Prostate gland (tissue), 2 donors: ENCODE data around the gene RABL2B. TPM values are rescaled to one million over a fixed set of nuclear protein-coding genes. Genes with fewer than 3 reads are reported as not detected.
"Not testable (repeated sequence)": the region's sequence is repeated elsewhere in the genome, so short reads cannot be mapped to it uniquely, and the experiment has no call there.

Source experiments
- DNase-seq: peaks from one replicate; pipeline ENCODE4 v3.0.0-alpha.2; 2019; ENCODE audit warnings: low spot score
- H3K27ac ChIP-seq, 2 donors: fragments of 200-600 bp; sonication (generic); 2 replicates each; pipeline ENCODE4 v1.5.1; 2017 to 2019
- H3K27me3 ChIP-seq: fragments of 200-600 bp; sonication (generic); replicated peaks from 2 replicates; pipeline ENCODE4 v1.5.1; 2019; ENCODE audit not compliant: insufficient read depth
- H3K36me3 ChIP-seq, 2 donors: fragments of 200-600 bp; sonication (generic); 1 replicate in 1 of 2; 2 replicates in 1 of 2; pipeline versions ENCODE4 v1.5.1 to v1.8.1; 2017 to 2019
- H3K4me1 ChIP-seq: fragments of 200-600 bp; sonication (generic); replicated peaks from 2 replicates; pipeline ENCODE4 v1.5.1; 2019
- H3K4me3 ChIP-seq, 2 donors: fragments of 200-600 bp; sonication (generic); 2 replicates each; pipeline ENCODE4 v1.5.1; 2017 to 2019
- H3K9me3 ChIP-seq: fragments of 200-600 bp; sonication (generic); 2 replicates; pipeline ENCODE4 v1.5.1; 2017
- CTCF ChIP-seq, 4 experiments: fragments of 200-600 bp in 2 of 4; fragments of 450-650 bp in 2 of 4; sonication (generic) in 2 of 4; IDR thresholded peaks; 1 replicate in 3 of 4; 2 replicates in 1 of 4; pipeline ENCODE4 v1.5.1; 2016 to 2019; ENCODE audit warnings: antibody characterized with exemption in 4 of 4, mild to moderate bottlenecking in 2 of 4, moderate library complexity in 2 of 4
- WGBS: methylation state at CpG from one replicate; pipeline ENCODE4 v1.1.5; 2018; 5-methylcytosine and 5-hydroxymethylcytosine counted together
- intact Hi-C: fragments of 100-400 bp; cut with DNase I; formaldehyde crosslinking; loops from one replicate; pipeline ENCODE4 v1.14.2; 2022
- total RNA-seq, 2 donors: library from RNA; depleted of rRNA; stranded (reverse); fragments of >200 nt; gene quantifications; one replicate each; pipeline ENCODE4 v1.1.0, GENCODE V29; 2016

Gene RABL2B
- total RNA-seq, 2 donors from 2014 or later: 23.0 to 31.7 TPM

- 77% methylated on average over 10 of the region's 10 CpGs for WGBS
- H3K4me1 ChIP-seq, DNase-seq, H3K9me3 ChIP-seq, H3K4me3 ChIP-seq, H3K36me3 ChIP-seq, intact Hi-C loops, H3K27me3 ChIP-seq, H3K27ac ChIP-seq: not testable (repeated sequence)
Observed at GRCh38 chr22:50759597-50760341, 23.7 kb downstream of the RABL2B start.

DNA sequence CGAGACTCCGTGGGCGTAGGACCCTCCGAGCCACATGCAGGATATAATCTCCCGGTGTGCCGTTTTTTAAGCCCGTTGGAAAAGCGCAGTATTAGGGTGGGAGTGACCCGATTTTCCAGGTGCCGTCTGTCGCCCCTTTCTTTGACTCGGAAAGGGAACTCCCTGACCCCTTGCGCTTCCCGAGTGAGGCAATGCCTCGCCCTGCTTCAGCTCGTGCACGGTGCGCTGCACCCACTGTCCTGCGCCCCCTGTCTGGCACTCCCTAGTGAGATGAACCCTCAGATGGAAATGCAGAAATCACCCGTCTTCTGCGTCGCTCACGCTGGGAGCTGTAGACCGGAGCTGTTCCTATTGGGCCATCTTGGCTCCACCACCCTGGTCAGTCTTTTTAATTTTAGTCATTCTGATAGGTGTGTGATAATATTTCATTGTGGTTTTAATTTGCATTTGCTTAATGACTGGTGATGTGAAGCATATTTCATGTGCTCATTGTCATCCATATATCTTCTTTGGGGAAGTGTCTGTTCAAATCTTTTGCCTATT is 26.4 kb downstream of the RABL2B start:
- TF ChIP-seq CTCF (IDR thresholded peaks at IDR 0.05): peak in 1 of 4 experiments; percentile 42
- WGBS: 1% methylated on average over 24 of the region's 24 CpGs
- peak overlapping the region; percentile 34 to 37 for H3K4me3 ChIP-seq
- DNase-seq: peak; percentile 24
- H3K4me1 ChIP-seq, H3K27ac ChIP-seq, H3K9me3 ChIP-seq, H3K36me3 ChIP-seq, intact Hi-C loops, H3K27me3 ChIP-seq: not testable (repeated sequence)

DNA sequence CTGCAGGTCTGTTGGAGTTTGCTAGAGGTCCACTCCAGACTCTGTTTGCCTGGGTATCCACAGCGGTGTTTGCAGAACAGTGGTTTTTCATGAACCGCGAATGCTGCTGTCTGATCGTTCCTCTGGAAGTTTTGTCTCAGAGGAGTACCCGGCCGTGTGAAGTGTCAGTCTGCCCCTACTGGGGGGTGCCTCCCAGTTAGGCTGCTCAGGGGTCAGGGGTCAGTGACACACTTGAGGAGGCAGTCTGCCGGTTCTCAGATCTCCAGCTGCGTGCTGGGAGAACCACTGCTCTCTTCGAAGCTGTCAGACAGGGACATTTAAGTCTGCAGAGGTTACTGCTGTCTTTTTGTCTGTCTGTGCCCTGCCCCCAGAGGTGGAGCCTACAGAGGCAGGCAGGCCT is 27.0 kb downstream of the RABL2B start:
- H3K27ac ChIP-seq, H3K36me3 ChIP-seq, intact Hi-C loops, DNase-seq, H3K9me3 ChIP-seq, H3K4me1 ChIP-seq, H3K27me3 ChIP-seq: not testable (repeated sequence)
- H3K4me3 ChIP-seq: peak overlapping the region in 1 of 2 donors; percentile 37
- WGBS: 60% methylated on average over 1 of the region's 9 CpGs

DNA sequence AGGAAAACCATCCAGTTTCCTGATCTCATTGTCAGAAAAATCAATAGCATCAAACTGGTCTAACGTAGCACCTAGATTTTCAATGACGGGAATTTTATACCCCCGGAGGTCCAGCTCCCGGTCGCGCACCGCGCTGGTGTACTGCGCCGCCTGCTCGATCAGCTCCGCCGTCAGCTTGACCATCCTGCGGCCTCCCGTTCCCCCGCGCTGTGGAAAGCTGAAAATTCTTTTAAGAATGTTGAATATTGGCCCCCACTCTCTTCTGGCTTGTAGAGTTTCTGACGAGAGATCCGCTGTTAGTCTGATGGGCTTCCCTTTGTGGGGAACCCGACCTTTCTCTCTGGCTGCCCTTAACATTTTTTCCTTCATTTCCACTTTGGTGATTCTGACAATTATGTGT is 28.2 kb downstream of the RABL2B start:
- H3K9me3 ChIP-seq, H3K27ac ChIP-seq, H3K27me3 ChIP-seq, H3K4me1 ChIP-seq, H3K4me3 ChIP-seq, DNase-seq, intact Hi-C loops, H3K36me3 ChIP-seq: not testable (repeated sequence)
- WGBS: 82% methylated on average over 20 of the region's 20 CpGs

DNA sequence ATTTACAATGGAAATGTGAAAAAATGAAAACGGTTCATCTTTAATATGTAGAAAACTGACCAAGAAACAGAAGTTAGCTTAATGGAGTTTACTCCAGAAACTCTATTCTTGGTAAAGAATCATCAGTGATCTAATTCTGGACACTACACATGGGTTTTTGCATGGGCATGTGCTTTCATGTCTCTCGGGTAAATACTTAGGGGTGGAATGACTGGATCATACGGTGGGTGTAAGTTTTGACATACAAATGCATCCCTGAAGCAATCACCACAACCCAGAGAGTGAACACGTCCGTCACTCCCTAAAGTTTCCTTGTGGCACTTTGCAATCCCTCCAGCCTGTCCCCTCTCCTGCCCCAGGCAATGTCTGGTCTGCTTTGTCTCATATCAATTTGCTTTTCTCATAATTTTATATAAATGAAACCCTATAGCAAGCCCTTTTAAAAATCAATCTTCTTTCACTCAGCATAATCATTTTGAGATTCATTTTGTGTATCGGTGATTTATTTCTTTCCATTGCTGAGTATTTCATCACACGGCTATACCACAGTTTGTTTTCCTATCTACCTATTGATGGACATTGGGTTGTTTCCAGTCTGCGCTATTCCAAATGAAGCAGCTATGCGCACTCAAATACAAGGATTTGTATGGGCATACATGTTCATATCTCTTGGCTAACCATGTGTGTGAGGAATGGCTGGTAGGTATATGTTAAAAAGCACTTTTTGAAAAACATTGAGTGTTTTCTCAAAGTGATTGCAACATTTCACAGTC is 33.9 kb downstream of the RABL2B start:
- H3K9me3 ChIP-seq, H3K4me3 ChIP-seq, intact Hi-C loops, H3K27me3 ChIP-seq, DNase-seq, H3K4me1 ChIP-seq, H3K27ac ChIP-seq, H3K36me3 ChIP-seq: not testable (repeated sequence)
- 66% methylated on average over 9 of the region's 9 CpGs for WGBS

DNA sequence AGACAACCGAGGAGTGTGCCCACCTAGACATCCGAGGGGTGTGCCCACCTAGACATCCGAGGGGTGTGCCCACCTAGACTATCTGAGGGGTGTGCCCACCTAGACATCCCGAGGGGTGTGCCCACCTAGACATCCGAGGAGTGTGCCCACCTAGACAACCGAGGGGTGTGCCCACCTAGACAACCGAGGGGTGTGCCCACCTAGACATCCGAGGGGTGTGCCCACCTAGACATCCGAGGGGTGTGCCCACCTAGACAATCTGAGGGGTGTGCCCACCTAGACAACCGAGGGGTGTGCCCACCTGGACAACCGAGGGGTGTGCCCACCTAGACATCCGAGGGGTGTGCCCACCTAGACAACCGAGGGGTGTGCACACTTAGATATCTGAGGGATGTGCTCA is 34.8 kb downstream of the RABL2B start:
- H3K27me3 ChIP-seq, DNase-seq, H3K4me3 ChIP-seq, H3K36me3 ChIP-seq, H3K4me1 ChIP-seq, intact Hi-C loops, H3K9me3 ChIP-seq, H3K27ac ChIP-seq: not testable (repeated sequence)
- WGBS: 87% methylated on average over 10 of the region's 13 CpGs

DNA sequence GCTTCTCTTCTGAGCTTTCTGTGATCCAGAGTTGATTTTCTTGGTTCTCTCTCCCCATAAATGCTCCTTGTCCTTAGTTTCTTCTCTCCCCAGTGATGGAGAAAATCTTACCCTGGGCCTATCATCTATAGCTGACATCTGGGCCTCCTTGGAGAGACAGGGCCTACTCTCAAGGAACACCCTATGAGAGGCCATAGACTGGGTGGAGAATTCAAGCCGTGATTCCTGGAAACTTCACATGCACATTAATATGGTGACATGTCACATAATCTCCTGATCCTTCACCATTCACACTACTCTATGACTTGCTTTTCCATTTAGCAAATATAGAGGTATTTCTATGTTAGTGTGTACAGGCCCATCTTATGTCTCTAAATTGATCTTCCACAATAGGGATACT is 35.9 kb downstream of the RABL2B start:
- 74% methylated on average over 1 of the region's 1 CpG for WGBS
- H3K4me1 ChIP-seq, H3K27me3 ChIP-seq, H3K36me3 ChIP-seq, DNase-seq, intact Hi-C loops, H3K9me3 ChIP-seq, H3K27ac ChIP-seq, H3K4me3 ChIP-seq: not testable (repeated sequence)

DNA sequence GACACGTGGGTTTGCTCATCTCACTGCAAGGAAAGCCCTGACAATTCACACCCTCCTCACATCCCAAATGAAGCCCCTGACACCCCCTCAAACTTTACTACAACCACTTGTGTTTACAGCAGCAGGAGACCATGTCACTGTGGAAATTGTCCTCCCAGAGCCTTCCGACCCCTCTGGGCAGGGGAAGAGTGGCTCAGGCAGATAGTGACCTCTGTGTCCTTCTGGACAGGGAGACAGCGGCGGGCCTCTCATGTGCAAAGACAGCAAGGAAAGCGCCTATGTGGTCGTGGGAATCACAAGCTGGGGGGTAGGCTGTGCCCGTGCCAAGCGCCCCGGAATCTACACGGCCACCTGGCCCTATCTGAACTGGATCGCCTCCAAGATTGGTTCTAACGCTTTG is 39.0 kb downstream of the RABL2B start:
- H3K27me3 ChIP-seq, H3K4me1 ChIP-seq, intact Hi-C loops, H3K27ac ChIP-seq, H3K36me3 ChIP-seq, H3K9me3 ChIP-seq, H3K4me3 ChIP-seq, DNase-seq: not testable (repeated sequence)
- WGBS: 70% methylated on average over 5 of the region's 12 CpGs

GRCh38 chr22:50740714-50741113 is 42.7 kb downstream of the RABL2B start:
- intact Hi-C loops, H3K4me1 ChIP-seq, H3K27me3 ChIP-seq, H3K36me3 ChIP-seq, H3K9me3 ChIP-seq, DNase-seq, H3K27ac ChIP-seq, H3K4me3 ChIP-seq: not testable (repeated sequence)
- WGBS: 88% methylated on average over 5 of the region's 5 CpGs
